Activated CD8-positive, alpha-beta T cell treated with anti-CD3 and anti-CD28 coated beads for 36 hours (primary cell): ENCODE measurements around the gene TMCC1. TPM values are rescaled to one million over a fixed set of nuclear protein-coding genes. Genes with fewer than 3 reads are reported as not detected.

Experiments
- ATAC-seq: fragments of 200-7000 bp; cut with Tn5 transposase; one replicate; pipeline ENCODE4 v1.10.0; 2021; ENCODE audit warnings: mild to moderate bottlenecking, moderate library complexity
- CTCF ChIA-PET: fragments of 350-600 bp; sonication (Branson Sonifier 250); formaldehyde crosslinking; loops from one replicate; lab custom pipeline; 2021; ENCODE audit warnings: antibody characterized with exemption; lab: Charles Lee
- POLR2A ChIA-PET: fragments of 350-600 bp; sonication (Branson Sonifier 250); formaldehyde crosslinking; loops from one replicate; lab custom pipeline; 2021; ENCODE audit warnings: antibody characterized with exemption; lab: Charles Lee
- DNase-seq: peaks from one replicate; pipeline ENCODE4 v3.0.0-alpha.2; 2020
- H3K27ac Mint-ChIP-seq: one replicate; pipeline ENCODE4 v1.8.0; 2021; ENCODE audit warnings: mild to moderate bottlenecking, mixed read lengths
- H3K27me3 Mint-ChIP-seq: one replicate; pipeline ENCODE4 v1.8.0; 2021; ENCODE audit warnings: mixed read lengths
- H3K36me3 Mint-ChIP-seq: one replicate; pipeline ENCODE4 v1.8.0; 2021; ENCODE audit warnings: low read depth, mixed read lengths
- H3K4me1 Mint-ChIP-seq: one replicate; pipeline ENCODE4 v1.8.0; 2021; ENCODE audit warnings: low read depth, mixed read lengths
- H3K4me3 Mint-ChIP-seq: one replicate; pipeline ENCODE4 v1.8.0; 2021; ENCODE audit warnings: mild to moderate bottlenecking, moderate library complexity, mixed read lengths
- H3K9me3 Mint-ChIP-seq: one replicate; pipeline ENCODE4 v1.8.0; 2021; ENCODE audit warnings: mixed read lengths
- intact Hi-C: fragments of 100-400 bp; cut with micrococcal nuclease; formaldehyde crosslinking; loops from one replicate; pipeline ENCODE4 v1.10.0; 2022
- total RNA-seq, 2 experiments: library from RNA; stranded (reverse); gene quantifications; one replicate each; pipeline ENCODE4 v1.2.3, GENCODE V29; 2021
- TF ChIP-seq, protein P1 (sequence below): fragments of 200-600 bp; IDR thresholded peaks from one replicate; pipeline ENCODE4 v1.8.0; 2022; ENCODE audit warnings: antibody characterized with exemption, mild to moderate bottlenecking

Gene TMCC1
- total RNA-seq, 2 experiments from 2014 or later: 14.1 to 18.0 TPM

DNA sequence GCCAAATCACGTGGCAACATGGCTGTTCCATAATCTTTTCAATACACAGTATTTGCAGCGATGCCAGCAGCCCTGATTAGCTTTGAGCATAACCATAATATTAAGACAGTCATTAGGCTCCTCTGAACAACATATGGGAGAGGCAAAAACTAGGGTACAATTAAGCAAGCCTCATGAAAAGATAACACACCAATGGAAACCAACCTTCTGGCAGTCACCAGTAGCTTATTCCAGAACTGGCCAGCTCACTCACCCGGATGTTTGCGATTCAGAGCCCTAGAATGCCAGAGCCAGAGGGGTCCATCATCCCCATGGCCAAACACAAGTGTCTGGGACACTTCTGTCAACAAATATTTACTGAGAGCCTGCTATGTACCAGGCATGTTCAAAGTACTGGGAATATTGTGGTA lies 238.2 kb downstream of the TMCC1 start:
- TF ChIP-seq, protein P1, sequence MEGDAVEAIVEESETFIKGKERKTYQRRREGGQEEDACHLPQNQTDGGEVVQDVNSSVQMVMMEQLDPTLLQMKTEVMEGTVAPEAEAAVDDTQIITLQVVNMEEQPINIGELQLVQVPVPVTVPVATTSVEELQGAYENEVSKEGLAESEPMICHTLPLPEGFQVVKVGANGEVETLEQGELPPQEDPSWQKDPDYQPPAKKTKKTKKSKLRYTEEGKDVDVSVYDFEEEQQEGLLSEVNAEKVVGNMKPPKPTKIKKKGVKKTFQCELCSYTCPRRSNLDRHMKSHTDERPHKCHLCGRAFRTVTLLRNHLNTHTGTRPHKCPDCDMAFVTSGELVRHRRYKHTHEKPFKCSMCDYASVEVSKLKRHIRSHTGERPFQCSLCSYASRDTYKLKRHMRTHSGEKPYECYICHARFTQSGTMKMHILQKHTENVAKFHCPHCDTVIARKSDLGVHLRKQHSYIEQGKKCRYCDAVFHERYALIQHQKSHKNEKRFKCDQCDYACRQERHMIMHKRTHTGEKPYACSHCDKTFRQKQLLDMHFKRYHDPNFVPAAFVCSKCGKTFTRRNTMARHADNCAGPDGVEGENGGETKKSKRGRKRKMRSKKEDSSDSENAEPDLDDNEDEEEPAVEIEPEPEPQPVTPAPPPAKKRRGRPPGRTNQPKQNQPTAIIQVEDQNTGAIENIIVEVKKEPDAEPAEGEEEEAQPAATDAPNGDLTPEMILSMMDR: no peak
- Mint-ChIP-seq H3K27me3 (no peaks in the 10 kb centered on the region), H3K9me3 (no peaks in the 10 kb centered on the region), H3K4me3 (no peak overlapping the region), H3K4me1 (peaks cover 16% of the 10 kb centered on the region), H3K27ac (no peak overlapping the region), H3K36me3 (peaks cover 1% of the 10 kb centered on the region)
- CTCF ChIA-PET: interaction anchor here (1.0 to 2.7 kb wide), 4 partner anchors 27 to 174 kb away, joined by 3 to 10 read pairs (median 4); no protein-coding TSS in a partner anchor
- POLR2A ChIA-PET: interaction anchor here (0.5 kb wide), 1 partner anchor 155 kb away, joined by 3 read pairs; no protein-coding TSS in a partner anchor
- DNase-seq: no peak
- no peak for ATAC-seq
- intact Hi-C loops: no loop called here

DNA sequence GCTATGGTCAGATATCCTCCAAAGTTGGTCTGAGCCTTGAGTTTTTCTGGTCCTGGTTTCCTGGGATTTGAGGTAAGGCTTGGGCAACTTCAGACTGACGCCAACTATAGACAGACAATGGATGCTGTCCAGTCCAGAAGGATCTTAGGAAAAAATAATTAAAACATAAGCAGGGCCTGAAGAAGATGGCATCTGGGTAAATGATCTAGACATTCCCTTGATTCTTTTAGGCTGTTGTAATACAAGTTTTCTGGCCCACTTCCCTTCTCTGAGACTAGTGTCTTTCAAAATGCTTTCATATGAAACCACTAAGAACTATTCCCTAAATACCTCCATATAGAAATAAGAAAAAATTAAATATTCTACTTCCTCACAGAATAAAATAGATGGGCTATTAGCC lies 239.4 kb downstream of the TMCC1 start:
- H3K27me3 Mint-ChIP-seq: no peaks in the 10 kb centered on the region
- ChIA-PET POLR2A (no interaction called here), CTCF (interaction anchor here (1.0 to 2.7 kb wide), 4 partner anchors 11 to 172 kb away, joined by 3 to 10 read pairs (median 4); no protein-coding TSS in a partner anchor)
- ATAC-seq (no peak), DNase-seq (no peak)
- H3K36me3 Mint-ChIP-seq: no peaks in the 10 kb centered on the region
- H3K4me3 Mint-ChIP-seq: no peak overlapping the region
- peaks cover 17% of the 10 kb centered on the region for H3K4me1 Mint-ChIP-seq
- no peaks in the 10 kb centered on the region for H3K9me3 Mint-ChIP-seq
- intact Hi-C loops: loop anchor here (5.0 kb wide), 1 partner anchor 173 kb away; no protein-coding TSS in a partner anchor
- TF ChIP-seq, protein P1: no peak
- no peak overlapping the region for H3K27ac Mint-ChIP-seq

DNA sequence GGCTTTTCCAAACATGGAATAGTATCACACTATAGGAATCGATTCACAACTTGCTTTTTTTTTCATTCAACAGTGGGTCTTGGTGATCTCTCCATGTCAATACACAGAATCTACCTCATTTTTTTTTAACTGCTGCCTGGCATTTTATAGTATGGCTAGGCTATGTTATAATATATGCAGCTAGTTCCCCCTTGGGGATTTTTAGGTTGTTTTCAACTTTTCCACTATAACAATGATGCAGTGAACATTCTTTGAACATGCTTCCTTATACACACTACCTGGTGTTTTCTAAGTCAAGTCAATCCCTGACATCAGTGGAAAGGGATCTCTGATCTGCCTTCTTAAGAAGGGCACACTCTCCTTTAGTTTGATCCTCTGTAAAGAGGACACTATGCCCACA lies 240.5 kb downstream of the TMCC1 start:
- H3K4me3 Mint-ChIP-seq: no peak overlapping the region

DNA sequence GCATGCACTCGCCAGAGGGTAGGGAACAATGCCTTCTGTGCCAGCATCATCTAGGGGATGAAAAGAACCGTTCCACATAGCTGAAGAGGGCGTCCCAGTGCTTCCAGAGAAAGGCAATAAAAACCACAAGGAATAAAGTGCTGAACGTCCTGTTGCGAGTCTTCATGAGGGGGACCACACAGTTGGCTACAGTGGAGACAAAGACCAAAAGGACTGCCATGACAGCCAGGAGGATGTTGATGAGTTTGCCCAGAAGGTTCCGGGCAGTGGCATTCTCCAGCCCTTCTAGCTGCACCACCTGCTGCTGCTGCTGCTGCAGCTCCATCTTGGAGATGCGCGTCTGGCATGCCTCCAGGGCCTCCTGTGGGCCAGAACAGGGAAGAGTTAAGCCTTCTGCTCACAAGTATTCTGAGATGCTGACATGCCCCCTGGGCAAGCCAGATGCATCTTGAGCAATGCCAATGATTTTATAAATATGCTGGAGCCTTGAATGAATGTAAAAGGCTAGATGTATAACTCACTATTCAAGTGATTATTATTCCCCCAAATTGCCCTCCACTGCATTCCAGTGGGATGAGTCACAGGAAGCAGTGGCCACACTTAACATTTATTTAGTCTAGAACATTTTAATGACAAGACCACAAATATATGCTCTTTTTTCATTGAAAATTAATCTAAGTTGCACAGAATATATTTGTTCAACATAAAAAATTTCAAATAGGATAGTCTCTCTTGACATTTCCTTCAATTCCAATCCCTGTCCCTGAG lies 241.9 kb downstream of the TMCC1 start:
- Mint-ChIP-seq H3K4me1 (peaks cover 4% of the 10 kb centered on the region), H3K4me3 (no peak overlapping the region), H3K27ac (no peak overlapping the region), H3K9me3 (no peaks in the 10 kb centered on the region), H3K36me3 (no peaks in the 10 kb centered on the region), H3K27me3 (no peaks in the 10 kb centered on the region)
- ATAC-seq (no peak), DNase-seq (no peak)
- intact Hi-C loops: loop anchor here (5.0 kb wide), 1 partner anchor 176 kb away; no protein-coding TSS in a partner anchor
- ChIA-PET POLR2A (no interaction called here), CTCF (interaction anchor here (0.8 kb wide), 1 partner anchor 282 kb away, joined by 3 read pairs; no protein-coding TSS in a partner anchor)
- TF ChIP-seq, protein P1: no peak

More for the DNA sequence above, 240.5 kb downstream of the TMCC1 start:
- POLR2A ChIA-PET: no interaction called here
- peaks cover 10% of the 10 kb centered on the region for H3K4me1 Mint-ChIP-seq
- intact Hi-C loops: loop anchor here (5.0 kb wide), 1 partner anchor 174 kb away; no protein-coding TSS in a partner anchor
- H3K27me3 Mint-ChIP-seq: no peaks in the 10 kb centered on the region
- no peak overlapping the region for H3K27ac Mint-ChIP-seq
- CTCF ChIA-PET: interaction anchor here (1.1 to 2.7 kb wide), 3 partner anchors 25 to 172 kb away, joined by 3 to 10 read pairs (median 3); no protein-coding TSS in a partner anchor
- TF ChIP-seq, protein P1: no peak
- no peak for ATAC-seq
- H3K36me3 Mint-ChIP-seq: no peaks in the 10 kb centered on the region
- H3K9me3 Mint-ChIP-seq: no peaks in the 10 kb centered on the region
- no peak for DNase-seq
